ENCODE results near the gene AMPH. TPM values are rescaled to one million over a fixed set of nuclear protein-coding genes. Genes with fewer than 3 reads are reported as not detected.

The AMPH gene
- 3.2 and 4.2 TPM in 2 replicates for polyA plus RNA-seq (2014; cell fraction: cytosol; rRNA removed)
- 3.5 and 3.8 TPM in 2 replicates for polyA plus RNA-seq (2014; cell fraction: nucleus; rRNA removed)

DNA sequence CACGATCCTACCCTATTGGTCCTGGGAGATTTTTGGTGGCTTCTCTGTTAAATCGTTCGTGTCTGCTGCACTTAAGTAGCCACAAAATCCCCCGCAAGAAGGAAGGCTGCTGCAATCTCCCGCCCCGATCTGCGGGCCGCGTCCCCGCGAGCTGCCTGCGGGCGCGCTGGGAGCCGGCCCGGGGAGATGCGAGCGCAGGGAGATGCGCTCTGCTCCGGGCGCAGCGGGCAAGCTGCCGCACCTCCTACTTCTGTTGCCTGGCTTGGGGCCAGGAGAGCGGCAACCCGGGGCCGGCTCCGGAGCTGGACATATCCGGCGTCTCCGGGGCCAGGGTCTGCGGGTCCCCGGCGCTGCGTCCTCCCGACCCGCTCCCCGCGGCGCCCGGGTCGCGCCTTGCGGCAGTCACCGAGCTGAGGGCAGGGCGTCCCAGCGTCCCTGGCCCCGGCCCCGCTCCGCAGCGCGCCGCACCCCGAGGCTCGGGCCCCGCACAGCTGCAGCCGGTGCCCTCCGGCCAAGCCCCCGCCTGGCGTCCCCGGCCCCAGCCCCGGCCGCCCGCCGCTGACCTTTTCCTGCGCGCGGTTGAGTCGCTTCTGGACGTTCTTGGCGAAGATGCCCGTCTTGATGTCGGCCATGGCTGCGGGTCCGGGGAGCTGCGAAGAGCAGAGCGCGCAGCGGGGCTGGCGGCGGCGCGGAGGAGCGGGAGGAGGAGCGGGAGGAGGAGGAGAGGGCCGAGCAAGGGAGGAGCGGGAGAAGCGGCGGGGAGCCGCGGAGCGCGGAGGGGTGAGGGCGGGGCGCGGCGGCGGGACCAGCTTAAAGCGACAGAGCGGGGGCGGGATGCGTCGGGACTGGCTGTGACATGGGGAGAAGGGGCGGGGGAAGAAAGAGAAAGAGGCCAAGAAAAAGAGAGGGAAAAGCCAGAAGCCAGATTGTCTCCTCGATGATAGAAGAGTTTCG is at the start of gene AMPH:
Gene AMPH (minus strand): TSS at position 654 of the 954 bp plus-strand sequence. CDS start 22 bp downstream, at position 632.
- DNase-seq (ENCODE audit: low spot score) = peak; percentile 58

DNA sequence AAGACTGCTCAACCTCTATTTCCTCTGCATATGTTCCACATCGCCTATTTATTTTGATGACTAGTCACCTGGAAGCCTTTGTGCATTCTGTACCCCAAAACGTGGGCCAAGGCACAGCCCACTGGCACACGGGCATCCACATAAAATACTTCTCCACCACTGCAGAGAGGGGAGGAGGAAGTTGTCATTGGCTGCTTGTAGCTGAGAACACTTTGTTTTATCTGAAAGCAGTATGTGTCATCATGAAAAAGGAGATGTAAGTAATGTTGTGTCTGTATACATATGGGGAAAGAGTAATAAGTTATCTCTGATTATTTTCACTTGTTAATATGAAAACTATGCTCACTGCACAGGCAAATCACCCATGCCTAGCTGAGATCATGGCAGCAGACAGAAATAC is 48.2 kb upstream of the AMPH start:
- DNase-seq (ENCODE audit: low spot score) = no peak

DNA sequence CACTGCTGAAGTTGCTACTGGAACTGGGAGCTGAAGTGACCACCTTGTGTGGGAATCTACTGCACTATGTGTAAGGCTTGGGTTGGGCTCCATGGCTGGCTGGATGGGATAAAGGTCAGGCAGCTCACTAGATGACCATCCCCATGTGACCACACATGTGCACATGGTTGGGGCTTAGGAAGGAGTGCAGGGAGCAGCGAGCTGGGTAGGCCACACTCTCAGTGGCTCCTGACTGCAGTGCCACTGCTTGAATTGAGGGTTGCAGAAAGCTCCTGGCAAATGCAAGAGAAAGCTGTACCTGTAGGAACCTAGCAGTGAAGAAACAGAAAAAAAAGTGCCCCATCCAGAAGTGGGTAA is 47.5 kb upstream of the AMPH start:
- no peak for DNase-seq (ENCODE audit: low spot score)

DNA sequence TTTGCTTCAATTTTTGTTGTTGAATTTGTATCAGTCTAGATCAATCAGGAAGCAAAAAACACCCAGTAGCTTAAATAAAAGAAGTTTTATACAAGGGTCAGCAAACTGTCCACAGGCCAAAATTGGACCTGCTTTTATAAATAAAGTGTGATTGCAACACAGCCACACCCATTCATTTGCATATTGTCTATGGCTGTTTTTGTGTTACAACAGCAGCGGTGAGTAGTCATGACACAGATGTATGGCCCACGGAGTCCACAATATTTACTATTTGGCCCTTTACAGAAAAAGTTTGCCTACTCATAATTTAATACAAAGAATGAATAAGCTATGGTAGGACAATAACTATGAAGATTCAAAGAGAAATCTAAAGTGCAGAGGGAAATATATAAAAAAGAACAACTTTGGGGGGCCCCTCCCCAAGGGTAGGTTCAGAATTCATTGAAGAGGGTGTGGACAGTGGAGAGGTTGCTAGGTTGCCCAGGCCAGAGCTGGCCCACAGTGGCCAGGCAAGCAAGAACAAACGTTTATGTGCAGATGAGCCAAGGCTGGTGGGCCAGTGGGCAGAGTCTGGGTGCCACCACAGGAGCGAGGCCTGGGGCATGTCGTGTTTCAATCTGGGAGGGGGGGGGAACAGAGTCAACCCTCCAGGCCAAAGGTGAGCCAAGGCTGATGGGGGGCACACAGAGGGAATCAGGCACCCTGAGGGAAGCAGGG is 47.0 kb upstream of the AMPH start:
- no peak for DNase-seq (ENCODE audit: low spot score)

DNA sequence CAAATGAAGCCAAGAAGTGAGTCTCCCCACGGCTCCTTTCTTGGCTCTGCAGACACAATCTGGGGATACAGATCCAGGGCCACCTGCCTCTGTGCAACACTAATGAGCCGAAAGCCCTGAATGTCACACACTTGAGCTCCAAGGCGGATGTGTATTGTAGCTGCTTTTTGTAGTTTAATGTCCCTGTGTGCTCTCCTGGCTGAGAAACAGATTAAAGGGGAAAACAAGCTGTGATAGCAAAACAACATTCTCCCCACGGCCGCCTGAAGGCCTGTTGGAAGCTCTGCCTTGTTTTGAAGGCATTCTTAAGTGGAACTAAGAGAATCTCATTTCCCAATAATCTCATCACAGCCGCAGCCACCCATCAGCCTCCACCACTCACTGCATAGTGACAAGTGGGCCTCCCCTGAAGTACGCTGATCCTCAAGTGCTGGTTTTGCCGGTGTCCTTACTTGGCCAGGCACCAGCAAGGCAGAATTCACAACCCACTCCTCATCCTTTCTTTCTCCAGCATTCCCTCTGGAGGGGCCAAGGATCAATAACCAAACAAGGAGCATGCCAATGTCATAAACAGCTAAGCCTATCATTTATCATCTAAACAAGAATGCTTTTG is 44.4 kb upstream of the AMPH start:
- no peak for DNase-seq (ENCODE audit: low spot score)

DNA sequence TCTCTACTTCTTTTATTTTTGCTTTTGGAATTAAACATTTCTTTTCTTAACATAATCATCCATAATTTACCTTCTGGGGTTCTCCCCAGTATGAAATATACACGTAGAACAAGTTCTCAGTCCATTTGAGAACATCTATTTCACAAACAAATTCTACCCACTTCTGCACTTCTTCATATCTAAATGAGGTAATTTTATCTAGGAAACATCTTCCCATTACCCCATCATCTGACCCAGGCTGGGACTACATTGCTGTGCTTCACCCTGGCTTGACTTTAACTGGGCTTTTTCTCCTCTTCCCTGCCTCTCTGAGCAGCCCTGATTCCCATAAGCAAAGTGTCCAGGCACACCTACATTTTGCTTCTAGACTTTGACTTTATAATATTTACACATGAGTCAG is 43.3 kb upstream of the AMPH start:
- DNase-seq (ENCODE audit: low spot score) = no peak

DNA sequence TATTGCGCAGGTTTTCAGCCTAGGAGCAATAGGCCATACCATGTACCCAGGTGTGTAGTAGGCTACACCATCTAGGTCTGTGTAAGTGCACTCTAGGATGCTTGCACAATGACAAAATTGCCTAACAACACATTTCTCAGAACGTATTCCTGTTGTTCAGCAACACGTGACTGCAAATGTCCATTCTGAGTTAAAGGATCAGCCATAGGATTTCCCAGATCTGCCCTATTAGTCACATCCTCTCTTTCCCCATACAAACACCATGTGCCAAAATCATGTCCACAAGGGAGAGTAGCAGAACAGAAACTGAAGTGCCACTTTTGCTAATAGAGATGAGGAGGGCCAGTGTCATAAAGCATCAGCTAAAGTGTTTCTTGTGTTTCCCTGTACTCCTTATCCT is 42.6 kb upstream of the AMPH start:
- no peak for DNase-seq (ENCODE audit: low spot score)

DNA sequence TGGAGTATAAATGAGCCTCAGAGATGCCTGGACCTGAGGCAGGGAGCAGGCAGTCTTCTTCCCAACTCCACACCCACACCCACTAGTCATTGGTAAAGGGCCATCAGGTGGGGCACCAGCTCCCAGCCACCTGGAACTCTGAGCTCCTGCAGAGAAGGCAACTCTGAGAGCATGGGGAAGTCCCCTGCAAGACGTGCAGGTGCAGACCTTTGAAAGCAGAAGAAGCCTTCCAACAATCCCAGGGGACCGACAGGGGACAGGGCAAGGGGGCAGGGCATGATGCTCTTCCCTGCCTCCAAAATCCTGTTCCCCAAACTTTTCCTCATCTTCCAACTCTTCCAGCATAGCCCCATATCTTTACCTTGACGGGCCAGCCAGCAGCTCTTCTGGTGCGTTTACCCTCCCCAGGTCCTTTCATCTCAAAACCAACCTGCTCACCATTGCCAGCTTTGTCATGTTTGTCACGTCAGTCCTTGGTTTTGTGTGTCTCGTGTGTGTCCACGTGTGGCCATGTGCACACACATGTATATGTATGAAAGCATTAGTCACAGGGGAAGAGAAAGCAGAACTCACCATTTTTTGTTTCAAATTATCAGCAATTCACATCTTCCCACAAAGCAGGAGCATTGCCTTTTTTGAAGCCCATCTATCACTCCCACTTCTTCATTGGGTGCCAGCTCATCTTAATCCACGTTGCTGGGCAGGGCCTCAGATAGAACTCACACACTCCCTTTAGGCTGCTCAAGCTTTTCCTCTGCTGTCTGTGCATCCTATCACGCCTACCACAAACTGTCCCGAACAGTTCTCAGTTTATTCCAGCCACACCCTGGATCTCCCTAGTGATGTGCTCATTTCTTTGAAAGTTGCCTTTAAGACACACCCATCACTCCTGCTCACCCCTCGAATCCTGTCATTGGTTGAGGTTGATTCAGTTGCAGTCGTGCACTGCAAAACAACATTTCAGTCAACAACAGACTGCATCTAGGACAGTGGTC is 41.0 kb upstream of the AMPH start:
- no peak for DNase-seq (ENCODE audit: low spot score)

DNA sequence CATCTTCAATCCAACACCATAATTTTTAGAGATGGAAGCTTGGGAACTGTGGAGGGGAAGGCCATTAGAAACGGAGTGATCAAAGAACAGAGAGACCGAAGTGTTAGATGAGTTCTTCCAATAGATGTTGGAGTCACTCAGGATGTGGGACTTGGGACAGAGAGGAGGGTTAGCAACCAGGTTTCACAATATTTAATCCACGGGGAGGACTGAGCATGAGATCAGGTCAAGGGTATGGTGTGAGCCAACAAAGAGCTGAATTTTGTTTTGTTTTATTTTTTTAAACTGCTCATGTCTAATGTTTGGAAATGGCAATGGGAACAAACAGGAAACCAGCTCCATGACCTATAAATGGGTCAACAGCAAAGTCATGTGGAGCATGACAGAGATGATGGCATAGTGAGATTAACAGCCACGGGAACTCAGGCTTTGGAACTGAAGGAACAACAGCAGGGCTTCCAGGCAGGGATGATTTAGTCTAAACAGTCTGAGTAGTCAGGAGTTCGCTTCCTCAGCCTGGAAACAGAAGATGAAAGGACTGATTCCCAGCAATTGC is 38.9 kb upstream of the AMPH start:
- DNase-seq (ENCODE audit: low spot score) = no peak

DNA sequence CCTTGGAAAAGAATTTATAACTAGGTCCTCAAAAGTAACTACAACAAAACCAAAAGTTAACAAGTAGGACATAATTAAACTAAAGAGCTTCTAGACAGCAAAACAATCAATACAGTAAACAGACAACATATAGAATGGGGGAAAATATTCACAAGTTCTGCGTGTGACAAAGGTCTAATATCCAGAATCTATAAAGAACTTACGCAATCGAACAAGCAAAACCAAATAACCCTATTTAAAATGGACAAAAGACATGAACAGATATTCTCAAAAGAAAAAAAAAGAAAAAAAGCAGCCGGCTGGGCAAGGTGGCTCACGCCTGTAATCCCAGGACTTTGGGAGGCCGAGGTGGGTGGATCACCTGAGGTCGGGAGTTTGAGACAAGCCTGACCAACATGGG is 33.8 kb upstream of the AMPH start:
- no peak for DNase-seq (ENCODE audit: low spot score)

DNA sequence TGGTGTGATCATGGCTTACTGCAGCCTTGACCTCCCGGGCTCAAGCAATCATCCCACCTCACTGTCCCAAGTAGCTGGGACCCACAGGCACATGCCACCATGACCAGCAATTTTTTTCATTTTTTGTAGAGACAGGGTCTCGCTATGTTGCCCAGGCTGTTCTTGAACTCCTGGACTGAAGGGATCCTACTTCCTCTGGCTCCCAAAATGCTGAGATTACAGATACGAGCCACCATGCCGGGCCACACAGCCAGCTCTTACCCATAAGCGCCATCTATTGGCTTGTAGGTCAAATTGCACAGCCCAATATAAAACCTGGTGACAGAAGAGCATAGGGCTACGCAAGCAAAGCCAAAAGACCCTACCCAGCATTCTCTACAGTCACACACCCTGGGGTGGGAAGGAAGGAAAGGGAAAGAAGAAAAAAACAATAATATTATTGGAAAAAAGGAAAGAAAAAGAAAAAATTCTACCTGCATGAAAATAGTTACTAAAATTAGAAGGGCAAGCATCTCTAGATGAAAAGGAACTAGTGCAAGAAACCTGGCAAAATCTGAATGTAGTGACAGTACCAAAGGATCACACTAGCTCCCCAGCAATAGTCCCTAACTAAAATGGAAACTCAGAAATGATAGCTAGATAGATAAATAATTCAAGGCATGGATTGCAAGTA is 29.4 kb upstream of the AMPH start:
- DNase-seq (ENCODE audit: low spot score) = peak; percentile 37

DNA sequence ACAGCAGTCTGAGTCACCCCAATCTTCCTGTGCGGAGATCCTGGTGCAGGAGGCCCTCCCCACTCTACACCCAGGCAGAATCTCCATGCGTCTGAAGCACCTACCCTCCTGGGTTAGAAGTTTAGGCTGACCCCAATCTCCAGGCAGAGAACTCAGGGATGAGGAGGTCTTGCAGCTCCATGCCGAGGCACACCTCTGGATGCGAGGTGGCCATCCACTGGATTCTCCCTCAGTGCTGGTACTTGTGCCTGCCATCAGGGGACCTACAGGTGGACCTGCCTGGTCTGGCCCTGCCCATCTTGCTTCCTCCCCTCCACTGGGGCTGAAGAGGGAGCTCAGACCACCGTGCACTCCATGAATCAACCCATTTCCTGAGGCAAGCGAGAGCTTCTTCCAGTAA is 28.8 kb upstream of the AMPH start:
- no peak for DNase-seq (ENCODE audit: low spot score)

DNA sequence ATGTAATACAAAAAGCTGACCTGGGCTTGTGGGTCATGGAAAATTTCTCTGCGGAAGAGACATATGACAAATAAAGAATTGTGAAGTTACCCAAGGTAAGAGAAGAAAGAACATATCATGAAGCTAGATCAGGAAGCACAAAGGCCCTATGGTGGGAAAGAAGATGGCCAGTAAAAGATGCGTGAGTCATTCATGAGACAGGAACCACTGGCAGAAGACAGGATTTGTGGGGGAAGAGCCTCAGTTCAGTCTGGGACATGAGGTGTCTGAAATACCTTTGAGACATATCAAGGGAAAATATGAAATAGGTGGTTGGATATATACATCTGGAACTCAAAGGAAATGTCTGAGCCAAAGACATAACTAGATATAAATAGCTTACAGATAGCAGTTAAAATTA is 27.7 kb upstream of the AMPH start:
- DNase-seq (ENCODE audit: low spot score) = no peak

DNA sequence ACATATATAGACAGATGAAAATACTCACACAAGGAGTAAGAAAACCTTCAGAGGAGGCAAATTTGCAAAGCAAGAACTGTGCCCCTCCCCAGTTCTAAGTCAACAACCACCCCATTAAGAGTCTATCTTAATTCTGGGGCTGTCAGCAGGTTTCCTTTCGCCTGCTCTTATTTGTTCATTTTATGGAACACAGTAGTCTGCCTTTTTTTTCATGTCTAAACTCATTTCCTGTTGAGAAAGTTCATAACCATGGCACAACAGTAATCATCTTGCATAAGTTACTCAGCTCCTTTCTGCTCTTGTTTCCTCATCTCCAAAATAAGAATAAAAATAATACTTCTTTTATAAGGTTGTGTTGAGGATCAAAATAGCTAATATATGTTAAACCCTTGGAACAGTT is 25.8 kb upstream of the AMPH start:
- DNase-seq (ENCODE audit: low spot score) = no peak

DNA sequence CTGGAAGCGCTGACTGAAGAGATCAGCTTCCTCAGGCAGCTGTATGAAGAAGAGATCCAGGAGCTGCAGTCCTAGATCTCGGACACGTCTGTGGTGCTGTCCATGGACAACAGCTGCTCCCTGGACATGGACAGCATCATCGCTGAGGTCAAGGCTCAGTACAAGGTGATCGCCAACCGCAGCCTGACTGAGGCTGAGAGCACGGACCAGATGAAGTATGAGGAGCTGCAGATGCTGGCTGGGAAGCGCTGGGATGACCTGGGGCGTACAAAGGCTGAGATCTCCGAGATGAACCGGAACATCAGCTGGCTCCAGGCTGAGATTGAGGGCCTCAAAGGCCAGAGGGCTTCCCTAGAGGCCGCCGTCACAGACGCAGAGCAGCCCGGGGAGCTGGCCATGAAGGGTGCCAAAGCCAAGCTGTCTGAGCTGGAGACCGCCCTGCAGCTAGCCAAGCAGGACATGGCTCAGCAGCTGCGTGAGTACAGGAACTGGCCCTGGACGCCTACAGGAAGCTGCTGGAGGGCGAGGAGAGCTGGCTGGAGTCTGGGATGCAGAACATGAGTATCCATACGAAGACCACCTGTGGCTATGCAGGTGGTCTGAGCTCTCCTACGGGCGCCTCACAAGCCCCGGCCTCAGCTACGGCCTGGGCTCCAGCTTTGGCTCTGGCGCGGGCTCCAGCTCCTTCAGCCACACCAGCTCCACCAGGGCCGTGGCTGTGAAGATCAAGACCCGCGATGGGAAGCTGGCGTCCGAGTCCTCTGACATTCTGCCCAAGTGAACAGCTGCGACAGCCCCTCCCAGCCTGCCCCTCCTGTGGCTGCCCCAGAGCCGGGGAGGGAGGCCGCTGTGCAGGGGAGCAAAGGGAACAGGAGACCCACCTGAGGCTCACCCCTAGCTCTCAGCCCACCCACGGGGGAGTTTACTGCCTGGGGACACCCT is 24.9 kb upstream of the AMPH start:
- DNase-seq (ENCODE audit: low spot score) = no peak

DNA sequence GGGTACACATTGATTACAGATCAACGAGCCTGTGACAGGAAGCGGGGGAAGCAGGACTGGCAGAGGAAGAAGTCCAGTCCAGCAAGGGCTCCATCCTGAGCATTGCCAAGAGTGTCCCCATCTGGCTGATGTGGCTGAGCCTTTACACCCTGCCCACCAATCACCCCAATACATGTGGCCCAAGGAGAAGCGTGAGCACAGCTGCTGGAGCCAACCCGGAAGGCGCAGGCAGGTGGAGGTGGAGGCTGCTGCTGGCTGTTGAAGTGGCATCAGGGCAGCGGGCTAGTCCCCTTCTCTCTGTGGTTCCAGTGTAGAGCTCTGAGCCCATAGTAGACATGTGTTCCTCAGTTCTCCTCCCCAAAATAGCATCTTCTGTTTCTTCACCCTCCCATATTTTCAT is 6.8 kb upstream of the AMPH start:
- no peak for DNase-seq (ENCODE audit: low spot score)

DNA sequence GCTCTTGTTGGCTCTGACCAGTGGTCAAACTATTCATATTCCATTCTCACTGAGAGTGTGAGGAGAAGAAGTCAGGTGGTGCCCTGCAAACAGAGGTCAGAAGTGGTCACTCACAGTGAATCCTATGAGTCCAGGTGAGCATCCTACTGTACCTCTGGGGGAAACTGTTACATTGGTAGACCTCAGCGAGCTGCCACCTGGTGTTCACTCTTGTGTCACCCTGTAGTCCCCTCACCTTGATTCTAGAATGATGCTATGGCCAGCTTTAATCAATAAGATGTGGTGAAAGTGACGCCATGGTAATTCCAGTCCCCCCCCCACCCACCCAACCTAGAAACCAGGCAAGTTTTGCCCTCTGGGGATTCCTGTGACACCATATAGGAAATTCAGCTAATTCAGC is 1.2 kb upstream of the AMPH start:
- no peak for DNase-seq (ENCODE audit: low spot score)

DNA sequence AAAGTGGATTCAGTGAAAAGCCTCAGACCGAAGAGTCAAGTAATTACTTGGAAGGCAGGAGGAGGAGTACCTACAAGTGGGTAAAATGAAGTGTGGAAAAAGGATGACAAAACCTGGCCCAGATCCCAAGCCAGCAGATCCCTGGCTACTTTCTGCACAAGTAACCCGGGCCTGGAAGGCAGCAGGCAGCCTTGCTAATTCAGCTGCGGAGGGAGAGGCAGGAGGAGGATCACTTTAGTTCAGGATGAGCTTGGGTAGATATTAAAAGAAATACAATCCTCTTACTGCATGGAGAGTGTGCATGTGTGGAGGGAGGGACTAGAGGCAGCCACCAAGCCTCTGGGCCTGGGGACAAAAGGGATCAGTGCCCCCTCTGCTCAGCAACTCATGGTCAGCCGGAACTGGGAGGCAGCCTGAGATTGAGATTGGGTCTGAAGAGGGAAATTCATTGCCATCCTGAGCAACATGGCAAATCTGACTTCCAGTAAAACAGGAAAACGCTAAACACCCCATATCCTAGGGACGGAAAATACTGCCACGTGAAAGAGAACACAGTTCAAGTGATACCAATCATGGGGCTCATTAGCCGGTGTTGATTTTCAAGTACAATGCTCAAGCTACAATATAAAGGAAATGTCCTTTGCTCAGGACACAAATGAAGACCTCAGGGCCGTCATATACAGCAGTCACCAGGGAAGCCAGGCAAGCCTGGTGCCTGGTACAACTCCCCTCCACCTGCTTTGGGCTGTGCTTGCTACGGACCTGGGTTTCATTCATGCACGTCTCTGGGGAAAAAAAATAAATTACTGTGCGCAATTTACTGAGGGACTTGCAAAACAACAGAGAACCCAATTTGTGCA is 1.3 kb downstream of the AMPH start:
- no peak for DNase-seq (ENCODE audit: low spot score)
